ENCODE data around the gene LDAF1.

Gene LDAF1

GRCh38 chr16:21164521-21165168 lies 6.2 kb downstream of the LDAF1 start:
- WGBS (ENCODE audit: extremely low coverage, insufficient coverage, low lambda C conversion rate): no CpG with 5 or more reads among the region's 7 CpGs
- DNase-seq: no peak
- no peak overlapping the region for H4K8ac ChIP-seq (ENCODE audit: low read depth, low read length)
- H2AK5ac ChIP-seq (ENCODE audit: low read length): no peak overlapping the region
- no peak overlapping the region for H2BK15ac ChIP-seq (replicated peaks; ENCODE audit: low read depth)
- no peak overlapping the region for H3K56ac ChIP-seq (ENCODE audit: low read length)
- no peak overlapping the region for H3K4me3 ChIP-seq (ENCODE audit: low read length)
- no peaks in the 10 kb centered on the region for H3K4me1 ChIP-seq (ENCODE audit: control insufficient read depth, low read depth, low read length)
- no peaks in the 10 kb centered on the region for H3K27me3 ChIP-seq (ENCODE audit: insufficient read depth, low read length, poor library complexity)
- no peak overlapping the region for H2BK5ac ChIP-seq (ENCODE audit: low read length)
- no peak overlapping the region for H3K27ac ChIP-seq (ENCODE audit: low read depth, low read length)
- no peak overlapping the region for H3K9ac ChIP-seq (ENCODE audit: low read length)
- no peak overlapping the region for H3K4ac ChIP-seq (ENCODE audit: low read depth, low read length)
- H3K23ac ChIP-seq (ENCODE audit: low read length): no peak overlapping the region
- H2BK120ac ChIP-seq (ENCODE audit: low read depth, low read length): no peak overlapping the region
- H3K79me2 ChIP-seq (ENCODE audit: control insufficient read depth, insufficient read depth, low read length): no peaks in the 10 kb centered on the region
- H3K79me1 ChIP-seq (ENCODE audit: low read length): peaks cover 1% of the 10 kb centered on the region
- H3K4me2 ChIP-seq (ENCODE audit: low read length): no peak overlapping the region
- H4K5ac ChIP-seq (ENCODE audit: low read length): no peak overlapping the region
- peaks cover 5% of the 10 kb centered on the region for H3K36me3 ChIP-seq (ENCODE audit: control insufficient read depth, insufficient read depth, low read length)
- no peak overlapping the region for H3K18ac ChIP-seq (ENCODE audit: low read length)

- Histone ChIP-seq H3K4ac (ENCODE audit: low read depth, low read length) (no peak overlapping the region), H2BK15ac (replicated peaks; ENCODE audit: low read depth) (no peak overlapping the region), H2BK5ac (ENCODE audit: low read length) (no peak overlapping the region), H3K23ac (ENCODE audit: low read length) (no peak overlapping the region), H3K36me3 (ENCODE audit: control insufficient read depth, insufficient read depth, low read length) (peaks cover 5% of the 10 kb centered on the region), H4K8ac (ENCODE audit: low read depth, low read length) (no peak overlapping the region), H3K79me1 (ENCODE audit: low read length) (peaks cover 1% of the 10 kb centered on the region), H3K18ac (ENCODE audit: low read length) (no peak overlapping the region), H3K4me2 (ENCODE audit: low read length) (no peak overlapping the region), H3K27me3 (ENCODE audit: insufficient read depth, low read length, poor library complexity) (no peaks in the 10 kb centered on the region), H4K5ac (ENCODE audit: low read length) (no peak overlapping the region), H3K4me3 (ENCODE audit: low read length) (no peak overlapping the region), H2AK5ac (ENCODE audit: low read length) (no peak overlapping the region), H3K4me1 (ENCODE audit: control insufficient read depth, low read depth, low read length) (no peaks in the 10 kb centered on the region), H2BK120ac (ENCODE audit: low read depth, low read length) (no peak overlapping the region), H3K56ac (ENCODE audit: low read length) (no peak overlapping the region), H3K79me2 (ENCODE audit: control insufficient read depth, insufficient read depth, low read length) (no peaks in the 10 kb centered on the region), H3K27ac (ENCODE audit: low read depth, low read length) (no peak overlapping the region), H3K9ac (ENCODE audit: low read length) (no peak overlapping the region)
- peak; percentile 28 for DNase-seq
- WGBS (ENCODE audit: extremely low coverage, insufficient coverage, low lambda C conversion rate): no CpG with 5 or more reads among the region's 9 CpGs
These were observed 8.1 kb downstream of the LDAF1 start for GRCh38 chr16:21166561-21166961.

GRCh38 chr16:21167360-21167759 lies 8.9 kb downstream of the LDAF1 start:
- DNase-seq: no peak
- H4K5ac ChIP-seq (ENCODE audit: low read length): no peak overlapping the region
- no peak overlapping the region for H3K18ac ChIP-seq (ENCODE audit: low read length)
- H3K4me3 ChIP-seq (ENCODE audit: low read length): no peak overlapping the region
- no peak overlapping the region for H3K23ac ChIP-seq (ENCODE audit: low read length)
- no peaks in the 10 kb centered on the region for H3K79me2 ChIP-seq (ENCODE audit: control insufficient read depth, insufficient read depth, low read length)
- H3K4ac ChIP-seq (ENCODE audit: low read depth, low read length): no peak overlapping the region
- no peak overlapping the region for H3K4me2 ChIP-seq (ENCODE audit: low read length)
- no peak overlapping the region for H4K8ac ChIP-seq (ENCODE audit: low read depth, low read length)
- no peak overlapping the region for H3K27ac ChIP-seq (ENCODE audit: low read depth, low read length)
- H3K9ac ChIP-seq (ENCODE audit: low read length): no peak overlapping the region
- H3K36me3 ChIP-seq (ENCODE audit: control insufficient read depth, insufficient read depth, low read length): peaks cover 5% of the 10 kb centered on the region
- no CpG with 5 or more reads among the region's 9 CpGs for WGBS (ENCODE audit: extremely low coverage, insufficient coverage, low lambda C conversion rate)
- H2BK15ac ChIP-seq (replicated peaks; ENCODE audit: low read depth): no peak overlapping the region
- no peak overlapping the region for H2BK5ac ChIP-seq (ENCODE audit: low read length)
- no peak overlapping the region for H2BK120ac ChIP-seq (ENCODE audit: low read depth, low read length)
- no peaks in the 10 kb centered on the region for H3K4me1 ChIP-seq (ENCODE audit: control insufficient read depth, low read depth, low read length)
- peaks cover 1% of the 10 kb centered on the region for H3K79me1 ChIP-seq (ENCODE audit: low read length)
- no peaks in the 10 kb centered on the region for H3K27me3 ChIP-seq (ENCODE audit: insufficient read depth, low read length, poor library complexity)
- H2AK5ac ChIP-seq (ENCODE audit: low read length): no peak overlapping the region
- H3K56ac ChIP-seq (ENCODE audit: low read length): no peak overlapping the region

GRCh38 chr16:21167929-21168602 lies 9.6 kb downstream of the LDAF1 start:
- no peaks in the 10 kb centered on the region for H3K79me1 ChIP-seq (ENCODE audit: low read length)
- no peak overlapping the region for H3K23ac ChIP-seq (ENCODE audit: low read length)
- no peaks in the 10 kb centered on the region for H3K4me1 ChIP-seq (ENCODE audit: control insufficient read depth, low read depth, low read length)
- H3K9ac ChIP-seq (ENCODE audit: low read length): no peak overlapping the region
- DNase-seq: no peak
- no peak overlapping the region for H4K8ac ChIP-seq (ENCODE audit: low read depth, low read length)
- H3K36me3 ChIP-seq (ENCODE audit: control insufficient read depth, insufficient read depth, low read length): peaks cover 3% of the 10 kb centered on the region
- H3K27ac ChIP-seq (ENCODE audit: low read depth, low read length): no peak overlapping the region
- H2AK5ac ChIP-seq (ENCODE audit: low read length): no peak overlapping the region
- H2BK15ac ChIP-seq (replicated peaks; ENCODE audit: low read depth): no peak overlapping the region
- H3K4me2 ChIP-seq (ENCODE audit: low read length): no peak overlapping the region
- H2BK5ac ChIP-seq (ENCODE audit: low read length): no peak overlapping the region
- no peak overlapping the region for H3K4me3 ChIP-seq (ENCODE audit: low read length)
- H2BK120ac ChIP-seq (ENCODE audit: low read depth, low read length): no peak overlapping the region
- H3K18ac ChIP-seq (ENCODE audit: low read length): no peak overlapping the region
- no CpG with 5 or more reads among the region's 12 CpGs for WGBS (ENCODE audit: extremely low coverage, insufficient coverage, low lambda C conversion rate)
- H4K5ac ChIP-seq (ENCODE audit: low read length): no peak overlapping the region
- no peaks in the 10 kb centered on the region for H3K27me3 ChIP-seq (ENCODE audit: insufficient read depth, low read length, poor library complexity)
- H3K56ac ChIP-seq (ENCODE audit: low read length): no peak overlapping the region
- H3K79me2 ChIP-seq (ENCODE audit: control insufficient read depth, insufficient read depth, low read length): no peaks in the 10 kb centered on the region
- H3K4ac ChIP-seq (ENCODE audit: low read depth, low read length): no peak overlapping the region

- Histone ChIP-seq H4K8ac (ENCODE audit: low read depth, low read length) (no peak overlapping the region), H3K9ac (ENCODE audit: low read length) (no peak overlapping the region), H3K27ac (ENCODE audit: low read depth, low read length) (no peak overlapping the region), H2BK5ac (ENCODE audit: low read length) (no peak overlapping the region), H2BK120ac (ENCODE audit: low read depth, low read length) (no peak overlapping the region), H3K4me1 (ENCODE audit: control insufficient read depth, low read depth, low read length) (no peaks in the 10 kb centered on the region), H3K79me2 (ENCODE audit: control insufficient read depth, insufficient read depth, low read length) (no peaks in the 10 kb centered on the region), H3K4me3 (ENCODE audit: low read length) (no peak overlapping the region), H3K27me3 (ENCODE audit: insufficient read depth, low read length, poor library complexity) (no peaks in the 10 kb centered on the region), H3K23ac (ENCODE audit: low read length) (no peak overlapping the region), H4K5ac (ENCODE audit: low read length) (no peak overlapping the region), H2AK5ac (ENCODE audit: low read length) (no peak overlapping the region), H3K79me1 (ENCODE audit: low read length) (no peaks in the 10 kb centered on the region), H3K18ac (ENCODE audit: low read length) (no peak overlapping the region), H3K56ac (ENCODE audit: low read length) (no peak overlapping the region), H3K36me3 (ENCODE audit: control insufficient read depth, insufficient read depth, low read length) (peaks cover 3% of the 10 kb centered on the region), H3K4me2 (ENCODE audit: low read length) (no peak overlapping the region), H3K4ac (ENCODE audit: low read depth, low read length) (no peak overlapping the region), H2BK15ac (replicated peaks; ENCODE audit: low read depth) (no peak overlapping the region)
- DNase-seq: no peak
- no CpG with 5 or more reads among the region's 5 CpGs for WGBS (ENCODE audit: extremely low coverage, insufficient coverage, low lambda C conversion rate)
These were observed 10.9 kb downstream of the LDAF1 start for GRCh38 chr16:21169249-21169981.
